Retinal pigment epithelial cell (primary cell): ENCODE results near the gene CIPC.

Experiments used
- DNase-seq: peaks from one replicate; pipeline ENCODE4 v3.0.0-alpha.2; 2010; ENCODE audit warnings: low read depth
- H3K4me3 ChIP-seq: 2 replicates; pipeline ENCODE4 v1.5.1; 2011; ENCODE audit warnings: mild to moderate bottlenecking, low read length, control low read depth, moderate library complexity
- CTCF ChIP-seq: conservative IDR thresholded peaks from 2 replicates; pipeline ENCODE4 v1.5.1; 2011; ENCODE audit warnings: low read depth, low read length, control low read depth, inconsistent platforms

CIPC gene

GRCh38 chr14:77058117-77058516 is 39.9 kb upstream of the CIPC start:
- H3K4me3 ChIP-seq: no peak overlapping the region
- no peak for TF ChIP-seq CTCF
- DNase-seq: no peak

- TF ChIP-seq CTCF: no peak
- no peak overlapping the region for H3K4me3 ChIP-seq
- DNase-seq: no peak
Observed at GRCh38 chr14:77058785-77059184, 39.3 kb upstream of the CIPC start.

GRCh38 chr14:77059276-77059915 is 38.7 kb upstream of the CIPC start:
- no peak overlapping the region for H3K4me3 ChIP-seq
- TF ChIP-seq CTCF: peak; percentile 43
- peak; percentile 67 for DNase-seq

GRCh38 chr14:77061630-77062257 is 36.3 kb upstream of the CIPC start:
- no peak for TF ChIP-seq CTCF
- no peak overlapping the region for H3K4me3 ChIP-seq
- DNase-seq: no peak

- DNase-seq: no peak
- no peak for TF ChIP-seq CTCF
- H3K4me3 ChIP-seq: no peak overlapping the region
Observed at GRCh38 chr14:77062261-77062660, 35.8 kb upstream of the CIPC start.

- no peak for TF ChIP-seq CTCF
- no peak for DNase-seq
- no peak overlapping the region for H3K4me3 ChIP-seq
Observed at GRCh38 chr14:77063571-77064171, 34.4 kb upstream of the CIPC start.

GRCh38 chr14:77064521-77065178 is 33.4 kb upstream of the CIPC start:
- H3K4me3 ChIP-seq: no peak overlapping the region
- no peak for DNase-seq
- TF ChIP-seq CTCF: no peak
